Stimulated activated CD8-positive, alpha-beta memory T cell treated with anti-CD3 and anti-CD28 coated beads, Interleukin-12 subunit alpha, Interleukin-12 subunit beta, amount 100 ng/mL, for 4 hours (primary cell): Measurements from ENCODE around the gene SPPL2C.

Experiments
- DNase-seq: peaks from one replicate; pipeline ENCODE4 v3.0.0-alpha.2; 2020; ENCODE audit warnings: low read depth

The SPPL2C gene

DNA sequence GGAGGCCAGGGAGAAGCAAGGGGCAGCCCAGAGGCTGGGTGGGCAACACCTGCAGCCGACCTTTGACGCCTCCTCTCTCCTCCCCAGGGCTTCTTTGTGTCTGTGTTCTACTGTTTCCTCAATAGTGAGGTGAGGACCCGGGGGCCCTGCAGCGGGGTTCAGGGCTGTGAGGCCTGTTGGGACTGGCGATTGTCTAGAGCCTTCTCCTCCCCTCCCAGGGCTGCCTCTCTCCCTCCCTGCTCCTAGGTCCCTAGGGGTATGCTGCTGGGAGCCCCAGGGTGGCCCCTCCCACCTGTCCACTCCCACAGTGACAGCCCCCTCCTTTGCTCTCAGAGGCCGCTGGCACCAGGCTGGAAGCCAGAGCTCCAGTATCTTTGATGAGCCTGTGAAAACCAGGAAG, 10.8 kb upstream of the SPPL2C start:
- no peak for DNase-seq

DNA sequence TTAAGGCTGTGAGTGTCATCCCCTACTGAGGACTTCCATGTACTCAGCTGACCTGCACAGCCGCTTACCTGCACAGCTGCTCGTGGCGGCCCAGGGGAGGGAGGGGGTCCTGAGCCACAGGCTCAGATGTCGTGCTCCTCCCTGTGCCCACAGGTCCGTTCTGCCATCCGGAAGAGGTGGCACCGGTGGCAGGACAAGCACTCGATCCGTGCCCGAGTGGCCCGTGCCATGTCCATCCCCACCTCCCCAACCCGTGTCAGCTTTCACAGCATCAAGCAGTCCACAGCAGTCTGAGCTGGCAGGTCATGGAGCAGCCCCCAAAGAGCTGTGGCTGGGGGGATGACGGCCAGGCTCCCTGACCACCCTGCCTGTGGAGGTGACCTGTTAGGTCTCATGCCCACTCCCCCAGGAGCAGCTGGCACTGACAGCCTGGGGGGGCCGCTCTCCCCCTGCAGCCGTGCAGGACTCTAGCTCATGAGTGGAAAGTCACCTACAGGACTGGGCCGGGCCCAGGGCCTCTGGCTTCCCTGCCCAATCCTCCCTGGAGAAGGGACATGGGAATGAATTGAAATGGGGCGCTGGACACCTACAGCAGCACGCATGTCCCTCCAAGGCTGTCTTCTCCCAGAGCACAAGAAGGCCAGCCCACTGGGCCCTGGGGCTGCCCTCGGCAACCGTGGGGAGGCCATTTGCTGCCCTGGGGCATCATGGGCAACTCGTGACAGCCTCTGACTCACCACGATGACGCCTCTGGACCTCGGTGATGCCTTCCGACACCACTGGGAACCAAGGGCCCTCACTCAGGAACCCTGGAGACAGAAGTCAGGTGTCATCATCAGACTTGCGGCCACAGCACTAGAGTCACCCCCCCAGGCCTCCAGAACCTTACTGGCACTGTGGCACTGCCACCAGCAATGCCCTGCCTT, 9.9 kb upstream of the SPPL2C start:
- DNase-seq, result no peak

DNA sequence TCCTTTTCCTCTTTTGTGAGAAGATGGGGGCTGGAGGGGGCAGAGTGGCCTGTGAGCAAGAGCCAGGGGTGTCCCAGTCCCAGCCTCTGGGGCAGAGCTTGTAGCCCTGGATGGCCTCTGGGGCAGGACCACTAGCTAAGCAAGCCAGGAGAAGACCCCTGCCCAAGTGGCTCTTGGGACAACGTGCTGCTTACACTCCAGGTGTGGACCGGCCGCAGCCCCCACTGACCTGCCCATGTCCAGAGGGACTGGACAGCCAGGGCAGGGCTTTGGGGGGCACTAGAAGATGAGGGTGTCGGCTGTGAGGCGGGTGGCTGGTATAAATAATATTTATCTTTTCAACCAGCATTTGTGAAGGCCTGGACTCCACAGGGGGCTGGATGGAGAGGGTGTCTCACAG, 9.2 kb upstream of the SPPL2C start:
- no peak for DNase-seq

DNA sequence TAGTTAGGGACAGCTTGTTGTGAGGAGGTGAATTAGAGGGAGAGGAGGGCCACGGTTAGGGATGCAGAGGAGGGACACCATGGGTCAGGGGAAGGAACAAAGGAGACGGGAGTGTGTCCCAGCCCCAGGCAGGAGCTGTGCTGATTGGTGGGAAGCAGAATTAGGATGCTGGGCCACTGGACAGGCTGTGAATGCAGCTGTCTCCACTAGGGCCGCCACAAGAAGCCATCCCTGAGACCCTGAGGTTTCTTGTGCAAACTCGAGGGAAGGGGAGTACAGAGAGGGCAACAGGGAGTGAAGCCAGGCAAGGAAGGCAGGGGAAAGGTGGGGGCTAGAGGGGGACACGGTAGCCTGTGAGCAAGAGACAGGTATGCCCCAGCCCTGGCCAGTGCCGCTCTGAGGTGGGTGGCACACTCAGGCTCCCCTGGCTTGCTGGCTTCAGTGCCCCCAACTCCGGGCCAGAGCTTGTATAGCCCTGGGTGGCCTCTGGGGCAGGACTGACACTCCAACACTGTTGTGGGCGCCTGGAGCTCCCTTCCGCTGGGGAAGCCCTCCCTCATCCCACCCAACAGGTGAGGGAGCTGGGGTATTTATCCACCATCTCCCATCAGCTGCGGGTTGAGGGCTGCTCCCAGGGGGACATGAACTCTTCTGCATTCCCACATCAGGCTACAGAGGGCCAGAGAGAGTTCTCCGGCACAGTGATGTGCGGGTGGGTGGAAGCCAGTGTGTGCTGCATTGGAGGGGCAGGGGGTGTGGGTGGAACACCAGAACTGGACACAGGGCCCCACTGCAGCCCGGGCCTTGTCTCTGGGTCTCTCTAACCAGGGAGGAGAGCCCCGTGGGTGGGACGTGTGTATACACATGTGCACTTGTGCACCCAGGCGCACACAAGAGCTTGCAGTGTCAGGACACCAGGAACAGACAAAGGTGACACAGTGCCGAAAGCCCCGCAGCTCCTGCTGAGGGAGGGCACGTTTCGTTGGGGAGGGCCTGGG, 8.3 kb upstream of the SPPL2C start:
- DNase-seq, result no peak

DNA sequence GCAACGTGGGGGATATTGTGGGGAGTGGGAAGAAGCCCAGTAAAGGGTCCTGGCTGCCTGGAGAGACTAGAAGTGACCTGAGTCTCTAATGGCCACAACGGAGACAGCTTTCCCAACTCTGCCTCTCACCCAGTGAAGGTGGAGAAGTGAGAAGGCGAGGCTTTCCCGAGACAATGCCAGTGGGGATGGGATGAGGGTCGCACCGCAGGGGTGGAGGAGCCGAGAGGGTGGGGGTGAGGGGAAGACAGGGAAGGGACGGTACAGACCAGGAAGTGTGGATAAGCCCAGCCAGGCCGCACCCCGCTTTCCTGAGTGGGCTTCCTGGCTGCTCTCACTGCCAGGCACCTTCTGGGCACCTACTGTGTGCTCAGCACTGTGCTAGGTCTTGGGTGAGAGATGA, 7.5 kb upstream of the SPPL2C start:
- DNase-seq, result no peak

DNA sequence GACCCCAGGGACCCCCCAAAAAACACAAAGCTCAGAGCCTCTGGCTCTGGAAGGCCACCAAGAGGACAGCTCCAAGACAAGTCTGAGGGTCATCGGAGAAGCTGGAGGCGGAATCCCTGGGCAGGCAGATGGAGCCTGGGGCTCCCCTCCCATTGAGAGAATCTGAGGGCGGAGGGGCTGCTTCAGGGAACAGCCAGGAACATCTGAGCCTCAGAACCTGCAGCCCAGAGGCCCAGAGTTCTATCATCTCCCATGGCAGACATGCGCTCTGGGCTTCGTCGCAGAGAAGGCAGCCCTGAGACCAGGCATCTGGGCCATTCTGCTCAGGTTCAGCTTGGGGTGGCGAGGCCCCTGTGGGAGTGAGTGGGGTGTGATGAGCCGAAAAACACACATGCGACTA, 7.1 kb upstream of the SPPL2C start:
- DNase-seq, result no peak

DNA sequence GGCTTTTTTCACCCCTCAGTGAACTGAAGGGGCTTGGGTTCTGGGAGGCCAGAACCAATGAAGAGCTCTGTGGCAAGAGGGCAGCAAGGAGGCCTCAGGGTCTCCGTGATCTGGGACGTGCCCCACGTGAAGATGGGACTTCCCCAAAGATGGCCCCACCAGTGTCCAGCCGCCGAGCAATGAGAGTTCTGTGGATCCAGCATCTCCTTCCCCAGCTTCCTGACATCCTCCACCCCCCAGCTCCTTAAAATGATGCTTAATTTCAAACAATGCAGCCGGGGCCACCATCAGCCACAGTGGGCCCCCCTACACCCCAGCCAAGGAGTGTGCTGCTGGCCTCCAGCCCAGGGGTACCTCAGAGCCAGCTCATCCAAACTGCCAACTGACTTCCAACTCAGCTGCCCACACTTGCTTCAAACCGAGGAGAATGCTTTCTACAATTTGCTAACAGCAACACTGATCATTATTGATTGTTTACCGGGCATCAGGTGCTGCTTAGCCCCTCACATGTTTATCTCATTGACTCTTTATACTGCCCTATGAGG, 5.9 kb upstream of the SPPL2C start:
- no peak for DNase-seq

DNA sequence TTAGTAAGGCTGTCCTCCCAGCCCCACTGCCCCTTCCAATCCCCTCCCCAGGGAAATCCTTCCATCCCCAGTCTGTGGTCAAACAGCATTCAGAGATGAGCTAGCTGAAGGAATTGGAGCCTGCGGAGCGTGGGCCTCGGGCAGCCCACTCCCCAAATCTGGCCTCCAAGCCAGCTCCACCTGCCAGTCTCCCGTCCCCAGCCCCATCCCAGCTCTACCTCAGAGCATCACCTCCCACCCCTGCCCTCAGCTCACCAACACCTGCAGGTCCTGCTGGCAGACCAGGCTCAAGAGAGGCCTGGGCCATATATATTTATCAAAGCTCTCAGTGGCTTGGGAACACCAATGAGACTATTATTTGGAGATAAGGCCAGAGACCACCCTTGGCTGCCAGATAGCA, 5.2 kb upstream of the SPPL2C start:
- no peak for DNase-seq

DNA sequence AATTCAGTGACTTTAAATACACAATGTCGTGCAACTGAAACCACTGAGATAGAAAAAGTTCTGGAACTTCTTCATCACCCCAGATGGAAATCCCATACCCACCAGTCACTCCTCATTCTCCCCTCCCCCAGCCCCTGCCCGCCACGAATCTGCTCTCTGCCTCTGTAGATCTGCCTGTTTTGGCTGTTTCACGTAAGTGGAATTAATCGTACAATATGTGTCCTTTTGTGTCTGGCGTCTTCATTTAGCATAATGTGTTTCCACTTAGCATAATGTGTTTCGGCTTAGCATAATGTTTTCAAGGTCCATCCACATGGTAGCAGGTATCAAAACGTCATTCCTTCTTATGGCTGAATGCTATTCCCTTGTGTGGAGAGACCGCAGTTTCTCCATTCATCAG, 3.5 kb upstream of the SPPL2C start:
- DNase-seq, result no peak

DNA sequence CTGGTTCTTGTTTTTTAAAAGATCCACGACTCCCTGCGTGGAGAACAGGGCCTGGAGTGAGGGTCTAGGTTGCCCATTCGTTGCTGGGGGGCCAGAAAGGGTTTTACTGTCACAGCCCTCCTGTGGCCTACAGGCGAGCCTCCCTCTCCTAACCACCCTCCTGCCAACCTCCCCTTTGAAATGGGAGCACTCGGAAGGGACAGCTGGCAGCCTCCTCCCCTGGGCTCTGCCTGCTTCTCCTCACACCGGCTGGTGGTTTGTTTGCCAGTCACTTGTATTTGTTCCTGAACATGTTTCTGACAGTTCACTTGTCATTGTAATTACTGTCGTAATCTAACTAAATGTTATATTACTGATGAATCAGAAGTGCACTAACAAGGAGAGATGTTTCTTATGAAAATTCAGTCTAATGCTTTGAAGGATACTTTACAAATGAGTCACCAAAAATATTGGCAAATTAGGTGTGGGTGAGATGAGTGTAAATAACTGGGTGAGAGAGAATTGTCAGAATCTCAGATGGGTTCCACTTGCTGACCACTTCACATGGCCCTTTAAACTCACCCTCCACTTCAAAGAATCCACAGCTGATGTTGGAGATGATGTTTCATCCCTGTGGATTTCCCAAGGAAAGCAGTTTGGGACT, 2.7 kb upstream of the SPPL2C start:
- DNase-seq, result no peak

DNA sequence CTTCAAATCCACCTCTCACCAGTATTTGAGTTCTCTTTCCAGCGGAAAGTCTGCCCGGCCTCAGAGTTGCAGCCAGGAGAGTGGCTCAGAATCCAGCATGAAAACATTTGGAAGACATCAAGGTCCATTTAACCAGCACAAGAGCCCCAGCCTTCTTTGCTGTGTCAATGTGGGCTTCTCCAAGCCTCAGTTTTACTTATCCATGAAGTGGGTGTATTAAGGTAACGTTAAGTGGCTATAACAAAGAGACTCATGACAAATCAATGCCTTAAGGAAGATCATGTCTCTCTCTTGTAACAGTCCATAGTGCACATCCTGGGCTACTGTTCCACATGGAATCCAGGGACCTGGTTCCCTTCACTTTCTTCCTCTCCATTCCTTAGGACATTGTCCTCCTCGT, 959 bp upstream of the SPPL2C start:
- DNase-seq, result no peak

DNA sequence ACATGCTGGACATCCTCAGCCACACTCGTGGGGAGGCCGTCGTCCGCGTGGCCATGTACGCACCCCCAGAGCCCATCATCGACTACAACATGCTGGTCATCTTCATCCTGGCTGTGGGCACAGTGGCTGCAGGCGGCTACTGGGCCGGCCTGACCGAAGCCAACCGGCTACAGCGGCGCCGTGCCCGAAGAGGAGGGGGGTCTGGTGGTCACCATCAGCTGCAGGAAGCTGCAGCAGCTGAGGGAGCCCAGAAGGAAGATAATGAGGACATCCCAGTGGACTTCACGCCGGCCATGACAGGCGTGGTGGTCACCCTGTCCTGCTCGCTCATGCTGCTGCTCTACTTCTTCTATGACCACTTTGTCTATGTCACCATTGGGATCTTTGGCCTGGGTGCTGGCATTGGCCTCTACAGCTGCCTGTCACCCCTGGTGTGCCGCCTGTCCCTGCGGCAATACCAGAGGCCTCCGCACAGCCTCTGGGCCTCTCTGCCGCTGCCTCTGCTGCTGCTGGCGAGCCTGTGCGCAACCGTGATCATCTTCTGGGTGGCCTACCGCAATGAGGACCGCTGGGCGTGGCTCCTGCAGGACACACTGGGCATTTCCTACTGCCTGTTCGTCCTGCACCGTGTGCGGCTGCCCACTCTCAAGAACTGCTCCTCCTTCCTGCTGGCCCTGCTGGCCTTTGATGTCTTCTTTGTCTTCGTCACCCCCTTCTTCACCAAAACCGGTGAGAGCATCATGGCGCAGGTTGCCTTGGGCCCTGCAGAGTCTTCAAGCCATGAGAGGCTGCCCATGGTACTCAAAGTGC, 900 bp downstream of the SPPL2C start:
- no peak for DNase-seq

DNA sequence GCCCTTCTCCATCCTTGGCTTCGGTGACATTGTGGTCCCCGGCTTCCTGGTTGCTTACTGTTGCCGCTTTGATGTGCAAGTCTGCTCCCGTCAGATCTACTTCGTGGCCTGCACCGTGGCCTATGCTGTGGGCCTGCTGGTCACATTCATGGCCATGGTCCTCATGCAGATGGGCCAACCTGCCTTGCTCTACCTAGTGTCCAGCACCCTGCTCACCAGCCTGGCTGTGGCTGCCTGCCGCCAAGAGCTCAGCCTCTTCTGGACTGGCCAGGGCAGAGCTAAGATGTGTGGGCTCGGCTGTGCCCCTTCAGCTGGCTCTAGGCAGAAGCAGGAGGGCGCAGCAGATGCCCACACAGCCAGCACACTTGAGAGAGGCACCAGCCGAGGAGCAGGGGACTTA, 1.5 kb downstream of the SPPL2C start:
- DNase-seq, result no peak

DNA sequence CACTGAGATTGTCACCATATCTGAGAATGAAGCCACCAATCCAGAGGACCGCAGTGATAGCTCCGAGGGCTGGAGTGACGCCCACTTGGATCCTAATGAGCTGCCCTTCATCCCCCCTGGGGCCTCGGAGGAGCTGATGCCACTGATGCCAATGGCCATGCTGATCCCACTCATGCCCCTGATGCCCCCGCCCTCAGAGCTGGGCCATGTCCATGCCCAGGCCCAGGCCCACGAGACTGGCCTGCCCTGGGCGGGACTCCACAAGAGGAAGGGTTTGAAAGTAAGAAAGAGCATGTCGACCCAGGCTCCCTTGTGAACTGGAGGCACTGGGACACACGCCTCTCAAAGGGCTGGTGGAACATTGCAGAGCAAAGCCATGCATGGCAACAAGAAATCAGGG, 2.0 kb downstream of the SPPL2C start:
- DNase-seq, result no peak

DNA sequence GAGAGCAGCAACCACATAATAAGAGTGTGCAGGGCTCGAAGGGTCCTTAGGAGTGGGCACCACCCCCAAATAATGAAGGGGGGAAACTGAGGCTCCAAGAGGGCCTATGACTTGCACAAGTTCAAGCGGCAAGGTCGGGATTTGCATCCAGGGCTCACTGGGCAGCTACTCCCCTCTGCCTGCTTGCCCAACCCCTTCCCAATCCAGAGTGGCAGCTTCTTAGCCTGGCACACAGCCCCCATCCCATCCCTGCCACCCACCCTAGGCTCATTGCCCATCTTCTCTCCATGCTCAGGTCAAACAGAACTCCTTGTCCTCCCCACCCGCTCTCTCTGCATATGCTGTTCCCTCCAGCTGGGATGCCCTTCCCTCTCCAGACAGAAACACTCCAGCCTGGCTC, 2.4 kb downstream of the SPPL2C start:
- no peak for DNase-seq

DNA sequence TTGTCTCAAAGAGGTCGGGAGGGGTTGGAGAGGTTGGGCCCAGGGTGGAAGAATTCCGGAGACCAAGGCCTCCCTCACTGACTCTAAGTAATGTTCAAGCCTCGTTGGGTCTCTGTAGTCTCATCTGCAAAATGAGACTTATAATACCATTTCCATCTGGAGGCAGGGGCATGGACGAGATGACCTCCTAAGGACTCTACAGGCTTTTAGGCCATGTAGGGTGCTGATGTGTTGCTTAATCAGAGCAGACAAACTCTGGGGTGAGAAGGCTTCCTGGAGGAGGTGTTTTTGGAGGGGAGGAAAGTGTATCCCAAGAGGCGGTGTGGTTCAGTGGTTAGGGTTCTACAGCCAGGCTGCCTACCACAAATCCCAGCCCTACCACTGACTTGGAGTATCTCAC, 3.1 kb downstream of the SPPL2C start:
- DNase-seq, result no peak

DNA sequence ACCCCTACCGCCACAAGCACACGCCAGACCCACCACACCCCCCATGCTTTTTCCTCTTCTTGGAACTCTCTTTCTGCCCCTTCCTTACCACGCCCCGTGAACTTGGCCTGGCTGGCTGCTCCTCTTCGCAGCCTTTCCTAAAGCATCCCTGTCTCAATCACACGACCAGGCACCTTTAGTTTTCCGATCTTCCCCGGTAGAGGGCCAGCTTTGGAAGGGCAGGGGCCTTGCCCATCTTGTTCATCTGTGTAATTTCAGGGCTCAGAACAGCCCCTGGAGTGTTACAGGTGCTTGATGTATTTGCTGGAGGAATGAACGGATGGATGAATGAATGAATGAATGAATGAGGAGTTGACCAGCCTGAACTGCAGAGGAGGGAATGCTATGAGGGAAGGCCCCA, 3.7 kb downstream of the SPPL2C start:
- DNase-seq, result no peak

DNA sequence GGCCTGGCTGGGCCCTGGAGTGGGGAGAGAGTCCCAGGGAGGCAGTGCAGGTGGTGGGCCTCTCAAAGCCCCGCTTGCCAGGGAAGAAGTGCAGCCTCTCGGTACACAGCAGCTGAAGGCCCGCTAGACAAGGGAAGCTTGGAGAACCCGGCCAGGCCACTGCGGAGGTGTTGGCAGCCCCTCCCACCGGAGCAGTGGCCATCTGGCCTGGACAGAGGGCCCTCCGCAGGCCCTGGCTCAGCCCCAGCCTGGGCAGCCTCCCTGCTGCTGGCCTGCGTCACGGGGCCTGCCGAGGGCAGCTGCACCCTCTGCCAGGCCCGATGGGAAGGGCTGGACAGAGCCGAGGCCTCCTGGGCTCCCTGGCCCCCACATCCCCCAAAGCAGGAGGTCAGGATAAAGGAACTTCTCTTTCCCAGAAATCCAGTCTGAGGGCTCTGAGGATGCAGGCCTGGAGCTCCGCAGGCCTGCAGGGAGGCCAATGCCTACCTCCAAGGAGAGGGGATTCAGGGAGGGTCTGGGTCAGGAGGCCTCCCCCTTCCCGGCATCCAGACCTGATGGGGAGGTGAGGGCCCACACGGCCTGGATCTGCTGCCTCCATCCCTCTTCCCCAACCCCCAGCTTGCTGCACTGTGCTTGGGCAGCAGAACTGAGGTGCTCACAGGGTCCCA, 4.3 kb downstream of the SPPL2C start:
- DNase-seq, result no peak

DNA sequence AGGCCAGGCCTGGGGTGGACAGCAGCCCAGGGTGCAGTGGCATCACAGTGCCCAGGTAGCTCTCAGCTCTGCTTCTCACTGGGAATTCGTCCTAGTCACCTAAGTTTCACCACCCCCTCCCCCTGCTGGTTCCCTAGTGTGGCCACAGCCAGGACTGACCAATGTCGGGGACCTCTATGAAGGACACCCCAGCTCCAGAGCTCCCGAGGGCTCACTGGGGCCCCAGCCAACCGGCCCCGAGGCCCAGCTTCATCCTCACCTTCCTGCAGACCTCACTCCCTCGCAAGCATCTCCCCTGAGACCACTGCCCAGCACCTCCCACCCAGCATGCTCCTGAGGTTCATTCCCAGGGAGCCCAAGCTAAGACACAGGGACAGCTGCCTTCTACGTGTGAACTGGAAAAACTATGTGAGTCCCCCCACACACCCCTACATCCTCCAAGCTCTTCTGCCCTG, 4.9 kb downstream of the SPPL2C start:
- no peak for DNase-seq

DNA sequence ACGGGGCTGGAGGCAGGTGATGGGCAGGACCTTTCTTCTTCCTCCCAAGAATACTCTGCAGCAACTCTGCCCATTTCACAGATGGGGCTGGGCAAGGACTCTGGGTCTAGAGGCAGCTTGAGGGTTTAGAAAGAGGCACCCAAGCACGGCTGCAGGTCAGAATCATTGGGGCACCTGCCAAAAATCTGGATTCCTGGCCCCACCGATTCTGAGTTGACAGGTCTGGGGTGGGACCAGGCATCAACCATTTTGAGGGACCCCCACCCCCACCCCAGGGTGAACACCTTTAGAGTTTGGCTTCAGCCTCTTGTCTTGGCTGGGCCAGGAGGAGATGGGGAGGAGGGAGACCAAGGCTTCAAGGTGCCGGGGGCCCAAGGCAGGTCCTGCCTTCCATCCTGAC, 5.3 kb downstream of the SPPL2C start:
- no peak for DNase-seq

DNA sequence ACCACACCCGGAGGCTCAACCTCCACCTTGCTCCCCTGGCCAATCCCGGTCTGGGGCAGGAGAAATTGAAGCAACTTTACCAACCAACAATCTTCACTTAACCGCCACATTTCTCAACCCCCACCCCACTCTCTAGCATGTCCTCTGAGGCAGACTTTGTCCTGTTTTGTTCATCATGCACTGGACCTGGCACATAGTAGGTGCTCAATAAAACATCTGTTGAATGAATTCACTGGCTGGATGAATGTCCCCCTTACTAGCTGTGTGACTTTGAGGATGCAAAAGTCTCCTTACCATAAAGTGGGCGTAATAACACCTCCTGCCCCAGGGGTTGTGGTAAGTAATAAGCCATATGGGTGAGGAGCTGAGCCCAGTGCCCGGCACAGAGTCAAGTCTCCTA, 5.8 kb downstream of the SPPL2C start:
- DNase-seq, result no peak
